GM18502 (cell line): Measurements from ENCODE around the gene CDH6.

Source experiments
- ATAC-seq: cut with Tn5 transposase; IDR thresholded peaks from one replicate; pipeline ENCODE4 v1.9.1; 2021; ENCODE audit warnings: mild to moderate bottlenecking; ENCODE audit not compliant: unreplicated experiment, poor library complexity

Gene CDH6

GRCh38 chr5:31193591-31194467 is at the start of gene CDH6:
TSS of gene CDH6 (plus strand) at chr5:31193686. CDS start at chr5:31267474, 73,788 bp downstream.
- no peak for ATAC-seq

GRCh38 chr5:31144364-31144763 is 49.1 kb upstream of the CDH6 start:
- no peak for ATAC-seq

- ATAC-seq, result no peak
Observed at GRCh38 chr5:31148959-31149475, 44.5 kb upstream of the CDH6 start.

GRCh38 chr5:31153521-31153920 is 40.0 kb upstream of the CDH6 start:
- no peak for ATAC-seq

- no peak for ATAC-seq
Observed at GRCh38 chr5:31156631-31157160, 36.8 kb upstream of the CDH6 start.

- ATAC-seq, result no peak
Observed at GRCh38 chr5:31157720-31158119, 35.8 kb upstream of the CDH6 start.

GRCh38 chr5:31158686-31159085 is 34.8 kb upstream of the CDH6 start:
- ATAC-seq, result no peak

GRCh38 chr5:31161781-31162181 is 31.7 kb upstream of the CDH6 start:
- ATAC-seq, result no peak

GRCh38 chr5:31165729-31166128 is 27.8 kb upstream of the CDH6 start:
- ATAC-seq, result no peak

GRCh38 chr5:31169379-31169778 is 24.1 kb upstream of the CDH6 start:
- ATAC-seq, result no peak

GRCh38 chr5:31172881-31173280 is 20.6 kb upstream of the CDH6 start:
- no peak for ATAC-seq

- no peak for ATAC-seq
Observed at GRCh38 chr5:31173614-31174013, 19.9 kb upstream of the CDH6 start.

- ATAC-seq, result no peak
Observed at GRCh38 chr5:31181376-31181987, 12.0 kb upstream of the CDH6 start.

GRCh38 chr5:31182136-31182535 is 11.3 kb upstream of the CDH6 start:
- no peak for ATAC-seq

- no peak for ATAC-seq
Observed at GRCh38 chr5:31185951-31186350, 7.5 kb upstream of the CDH6 start.

- ATAC-seq, result no peak
Observed at GRCh38 chr5:31186672-31187267, 6.7 kb upstream of the CDH6 start.

- no peak for ATAC-seq
Observed at GRCh38 chr5:31187591-31187990, 5.9 kb upstream of the CDH6 start.

- ATAC-seq, result no peak
Observed at GRCh38 chr5:31192442-31192841, 1.0 kb upstream of the CDH6 start.

GRCh38 chr5:31193116-31193515 is 370 bp upstream of the CDH6 start:
- ATAC-seq, result no peak

- no peak for ATAC-seq
Observed at GRCh38 chr5:31194468-31194813, 955 bp downstream of the CDH6 start.
